ENCODE results near the gene TRAPPC2L.
A peak's percentile ranks its signal among the peaks of the same experiment; 100 is the strongest.
"Not testable (repeated sequence)": the region's sequence is repeated elsewhere in the genome, so short reads cannot be mapped to it uniquely, and the experiment has no call there.

The TRAPPC2L gene

DNA sequence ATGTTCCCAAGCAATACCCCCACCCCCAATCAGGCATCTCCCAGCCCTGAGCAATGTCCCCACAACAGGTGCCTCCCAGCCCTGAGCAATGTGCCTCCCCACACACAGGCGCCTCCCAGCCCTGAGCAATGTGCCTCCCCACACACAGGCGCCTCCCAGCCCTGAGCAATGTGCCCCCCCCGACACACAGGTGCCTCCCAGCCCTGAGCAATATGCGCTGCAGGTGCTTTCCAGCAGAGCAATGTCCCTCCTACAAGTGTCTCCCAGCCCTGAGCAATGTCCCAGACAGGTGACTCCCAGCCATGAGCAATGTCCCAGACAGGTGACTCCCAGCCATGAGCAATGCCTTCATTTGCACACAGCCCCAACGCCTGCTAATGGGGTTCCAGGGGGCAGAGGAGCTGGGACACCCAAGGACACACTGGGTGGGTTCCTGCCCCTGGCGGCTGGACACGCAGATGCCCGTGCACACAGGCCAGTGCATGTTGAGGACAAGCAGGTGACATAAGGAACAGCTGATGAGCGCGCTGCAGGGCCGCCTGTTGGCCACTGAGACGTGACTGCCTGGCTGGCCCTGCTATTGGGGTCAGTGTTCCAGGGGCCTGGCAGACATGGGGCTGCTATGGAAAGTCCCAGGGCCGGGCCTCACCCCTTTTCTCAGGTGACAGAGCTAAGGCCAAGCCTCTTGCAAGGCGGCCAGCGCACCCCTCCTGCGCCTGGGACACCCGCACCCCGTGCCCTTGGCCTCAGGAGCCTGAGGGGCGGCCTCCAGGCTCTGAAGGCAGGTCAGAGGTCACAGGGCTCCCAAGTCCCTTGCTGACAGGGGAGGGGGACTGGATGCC lies 36.4 kb downstream of the TRAPPC2L start:
- DNase-seq, result no peak

DNA sequence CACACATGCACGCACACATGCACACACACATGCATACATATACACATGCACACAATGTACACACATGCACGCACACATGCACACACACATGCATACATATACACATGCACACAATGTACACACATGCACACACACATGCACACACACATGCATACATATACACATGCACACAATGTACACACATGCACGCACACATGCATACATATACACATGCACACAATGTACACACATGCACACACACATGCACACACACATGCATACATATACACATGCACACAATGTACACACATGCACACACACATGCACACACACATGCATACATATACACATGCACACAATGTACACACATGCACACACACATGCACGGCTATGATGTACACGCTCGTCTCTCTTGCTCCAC lies 37.3 kb downstream of the TRAPPC2L start:
- not testable (repeated sequence) for DNase-seq

DNA sequence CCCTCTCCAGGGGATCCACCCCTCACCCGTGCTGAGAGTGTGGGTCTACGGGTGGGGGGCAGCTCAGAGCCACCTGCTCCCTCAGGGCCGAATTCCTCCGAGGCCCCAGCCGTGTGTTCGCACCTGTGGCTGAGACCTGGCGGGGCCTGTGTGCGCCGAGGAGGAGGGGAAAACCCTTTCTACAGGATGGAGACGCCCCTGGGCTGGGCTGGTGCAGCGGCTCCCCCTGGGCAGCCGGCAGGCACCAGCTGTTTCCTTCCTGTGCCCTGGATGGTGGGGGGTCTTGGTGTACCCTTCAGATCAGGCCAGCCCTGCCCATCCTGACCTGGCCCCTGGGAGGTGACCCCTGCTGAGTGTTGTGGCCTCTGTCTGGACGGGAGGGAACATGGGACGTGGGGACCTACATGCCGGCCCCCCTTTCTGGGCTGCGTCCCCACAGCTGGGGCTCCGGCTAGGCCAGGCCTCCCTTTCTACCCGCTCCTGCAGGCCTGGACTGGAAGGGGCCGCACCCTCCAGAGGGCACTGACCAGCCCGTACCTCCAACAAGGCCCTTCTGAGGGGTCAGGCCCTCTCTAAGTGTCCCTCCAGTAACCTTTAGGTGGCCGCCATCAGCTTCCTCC lies 37.9 kb downstream of the TRAPPC2L start:
- DNase-seq, result no peak

DNA sequence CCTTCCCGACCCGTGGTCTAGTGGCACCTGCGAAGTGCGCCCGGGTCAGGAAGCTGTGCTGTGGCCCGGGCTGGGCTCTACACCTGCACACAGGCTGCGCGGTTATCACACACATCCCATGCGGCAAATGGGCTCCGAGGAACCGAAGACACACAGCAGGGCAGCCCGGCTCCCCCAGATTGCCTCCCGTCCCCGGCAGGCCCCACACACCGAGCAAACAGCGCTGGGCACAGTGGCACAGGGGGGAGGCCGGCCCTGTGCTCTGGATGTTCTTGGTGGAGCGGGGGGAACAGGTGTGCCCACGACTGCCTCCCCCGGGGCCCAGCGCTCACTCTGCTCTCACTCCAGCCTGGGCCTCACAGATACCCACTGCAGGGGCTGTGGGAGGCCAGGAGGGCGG lies 38.4 kb downstream of the TRAPPC2L start:
- no peak for DNase-seq

DNA sequence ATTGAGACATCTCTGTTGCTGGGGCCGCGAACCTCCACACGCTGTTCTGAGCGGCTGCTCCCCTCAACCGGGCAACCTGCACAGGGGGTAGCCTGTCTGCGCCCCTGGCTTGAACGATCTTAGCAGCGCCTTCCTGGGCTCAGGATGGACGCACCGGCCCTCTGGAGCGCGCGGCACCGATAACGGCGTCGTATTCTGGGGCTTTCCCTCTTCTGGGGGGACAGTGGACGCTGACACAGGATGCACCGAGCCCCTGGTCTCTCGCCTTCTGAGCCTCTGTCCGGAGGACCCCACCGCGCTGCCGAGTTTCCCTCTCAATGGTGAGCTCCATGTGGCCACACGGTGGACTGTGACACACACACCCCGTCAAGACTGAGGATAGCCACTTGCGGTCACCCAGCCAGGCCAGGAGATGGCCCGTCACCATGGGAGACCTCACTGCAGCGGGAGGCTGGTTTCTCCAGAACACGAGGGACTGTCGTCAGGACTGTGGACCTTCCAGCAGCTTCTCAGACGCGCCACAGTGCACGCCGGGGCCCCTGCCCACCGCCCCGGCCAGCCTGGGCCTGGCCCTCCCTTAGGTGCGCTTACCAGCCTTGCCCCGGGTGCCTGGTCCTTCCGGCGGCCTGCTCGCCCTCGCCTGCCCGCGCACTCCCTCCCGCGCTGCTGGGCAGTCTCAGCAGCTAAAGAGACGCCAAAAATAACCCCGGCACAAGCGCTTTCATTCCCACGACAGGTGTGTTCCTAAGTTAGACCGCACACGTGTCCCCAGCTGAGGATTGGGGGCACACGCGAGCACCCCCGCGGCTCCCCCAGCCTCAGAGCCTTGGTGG lies 39.5 kb downstream of the TRAPPC2L start:
- DNase-seq, result no peak

DNA sequence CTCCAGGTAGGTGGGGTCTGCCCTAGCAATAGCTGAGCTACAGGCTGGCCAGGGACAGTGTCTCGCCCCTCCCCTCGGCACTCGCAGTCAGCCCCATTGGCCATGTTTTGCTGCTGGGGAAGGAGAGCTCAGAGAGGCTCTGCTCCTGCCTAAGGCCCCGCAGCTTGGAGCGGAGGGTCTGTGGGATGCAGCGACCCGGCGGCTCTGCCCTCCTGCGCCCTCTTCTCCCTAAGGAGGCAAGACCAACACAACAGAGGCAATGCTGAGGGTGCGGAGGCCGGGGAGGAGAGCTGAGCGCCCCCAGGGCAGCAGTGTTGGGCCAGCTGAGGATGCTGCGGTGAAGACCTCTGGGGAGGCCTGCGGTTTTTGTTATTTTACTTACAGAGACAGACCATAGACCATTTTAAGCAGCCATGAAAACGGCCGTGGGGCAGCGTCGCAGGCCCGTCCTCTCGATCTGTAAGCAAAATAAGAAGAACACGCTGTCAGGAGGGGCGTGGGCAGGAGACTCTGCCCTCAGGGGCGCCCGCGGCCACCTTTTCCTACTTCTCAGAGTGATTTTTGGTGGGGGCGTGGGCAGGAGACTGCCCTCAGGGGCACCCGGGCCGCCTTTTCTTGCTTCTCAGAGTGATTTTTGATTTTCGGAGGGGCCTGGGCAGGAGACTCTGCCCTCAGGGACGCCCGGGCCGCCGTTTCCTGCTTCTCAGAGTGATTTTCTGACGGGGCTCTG lies 40.9 kb downstream of the TRAPPC2L start:
- no peak for DNase-seq

DNA sequence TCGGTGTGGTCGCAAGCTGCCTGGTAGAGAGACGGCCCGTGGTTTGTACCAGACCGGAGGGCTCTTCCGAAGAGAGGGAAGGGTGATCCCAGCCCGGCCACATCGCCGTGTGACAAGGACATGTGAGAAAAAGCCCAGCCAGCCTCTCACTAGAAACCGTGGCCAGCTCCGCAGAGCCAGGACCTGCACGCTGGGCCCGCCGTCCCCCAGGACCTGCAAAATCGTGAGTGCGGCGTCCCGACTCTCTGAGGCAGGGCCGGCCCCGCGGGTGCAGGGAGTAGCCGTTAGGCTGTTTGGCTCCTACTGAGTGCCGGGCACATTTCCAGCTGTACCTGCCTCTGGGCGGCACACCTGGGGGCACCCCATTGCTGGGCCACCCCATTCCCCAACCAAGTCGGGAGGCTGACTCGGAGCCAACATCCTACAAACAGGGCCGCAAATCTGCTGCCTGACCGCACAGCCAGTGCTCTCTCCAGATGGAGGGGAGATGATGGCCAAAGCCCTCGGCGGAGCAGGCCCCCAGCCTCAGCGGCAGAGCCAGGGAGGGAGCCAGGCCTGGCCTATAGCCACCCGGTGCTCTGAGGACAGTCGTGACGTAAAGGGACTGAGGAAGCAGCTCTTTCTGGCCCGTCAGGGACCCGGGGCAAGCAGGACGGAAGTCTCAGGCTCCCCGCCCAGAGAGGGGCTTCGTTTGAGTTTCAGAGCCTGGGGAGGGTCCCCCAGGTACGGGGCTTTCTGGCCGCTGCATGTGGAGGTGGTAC lies 43.2 kb downstream of the TRAPPC2L start:
- no peak for DNase-seq

DNA sequence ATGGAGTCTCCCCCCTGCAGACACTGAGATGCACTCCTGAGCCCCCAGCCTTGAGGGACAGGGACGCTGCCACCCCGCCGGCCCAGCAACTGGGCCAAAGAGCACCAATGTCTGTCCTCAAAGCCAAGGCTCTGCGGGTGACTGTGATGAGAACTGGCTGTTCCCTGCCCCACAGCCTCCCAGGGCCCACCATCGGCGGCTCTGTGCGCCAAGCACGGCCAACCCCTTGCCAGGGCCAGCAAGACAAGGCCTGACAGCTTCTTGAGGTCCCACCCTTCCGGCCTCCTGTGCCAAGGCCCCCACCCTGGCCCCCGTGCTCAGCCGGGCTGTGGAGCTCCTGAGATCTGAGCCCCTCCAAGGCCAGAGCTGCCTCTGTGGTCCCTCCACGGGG lies 43.7 kb downstream of the TRAPPC2L start:
- DNase-seq, result no peak

DNA sequence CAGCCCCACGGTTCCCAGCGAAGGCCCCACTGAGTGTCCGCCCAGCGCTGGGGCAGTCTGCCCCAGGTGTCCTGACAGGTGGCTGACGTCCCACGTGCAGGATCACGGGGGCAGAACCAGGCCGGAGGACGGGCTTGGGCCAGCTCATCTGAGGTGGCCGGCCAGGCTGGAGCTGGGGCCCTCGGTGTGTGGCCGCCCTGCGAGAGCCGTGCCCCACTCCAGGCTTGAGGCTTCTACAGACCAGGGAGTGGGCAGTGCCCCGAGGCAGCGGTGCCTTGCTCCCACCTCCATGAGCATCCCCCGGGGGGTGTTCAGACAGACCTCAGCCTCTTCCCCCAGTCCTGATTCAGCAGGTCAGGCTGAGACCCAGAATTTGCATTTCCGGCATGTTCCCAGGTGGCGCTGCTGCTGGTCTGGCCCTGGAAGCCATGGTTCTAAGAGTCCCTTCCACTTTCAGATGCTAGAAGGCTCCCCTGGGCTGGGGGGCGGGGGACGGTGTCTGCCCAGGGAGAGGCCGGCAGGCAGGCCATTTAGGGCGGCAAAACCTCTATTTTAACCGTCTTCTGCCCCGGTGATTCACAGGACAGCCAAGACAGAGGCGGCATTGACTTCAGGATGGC lies 44.9 kb downstream of the TRAPPC2L start:
- no peak for DNase-seq

DNA sequence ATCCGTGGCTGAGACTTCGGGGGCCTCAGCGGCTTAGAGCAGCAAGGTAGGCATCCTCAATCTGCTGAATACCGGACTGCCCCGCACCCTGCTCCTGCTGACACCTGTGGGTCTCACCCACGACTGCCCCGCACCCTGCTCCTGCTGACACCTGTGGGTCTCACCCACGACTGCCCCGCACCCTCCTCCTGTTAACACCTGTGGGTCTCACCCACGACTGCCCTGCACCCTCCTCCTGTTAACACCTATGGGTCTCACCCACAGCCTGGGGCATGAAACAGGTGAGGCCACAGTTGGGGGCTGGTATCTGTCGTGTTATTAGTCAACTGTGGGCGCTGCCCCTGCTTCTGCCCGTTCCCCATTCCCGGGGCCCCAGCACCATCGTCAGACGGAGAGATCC lies 45.8 kb downstream of the TRAPPC2L start:
- DNase-seq, result no peak

DNA sequence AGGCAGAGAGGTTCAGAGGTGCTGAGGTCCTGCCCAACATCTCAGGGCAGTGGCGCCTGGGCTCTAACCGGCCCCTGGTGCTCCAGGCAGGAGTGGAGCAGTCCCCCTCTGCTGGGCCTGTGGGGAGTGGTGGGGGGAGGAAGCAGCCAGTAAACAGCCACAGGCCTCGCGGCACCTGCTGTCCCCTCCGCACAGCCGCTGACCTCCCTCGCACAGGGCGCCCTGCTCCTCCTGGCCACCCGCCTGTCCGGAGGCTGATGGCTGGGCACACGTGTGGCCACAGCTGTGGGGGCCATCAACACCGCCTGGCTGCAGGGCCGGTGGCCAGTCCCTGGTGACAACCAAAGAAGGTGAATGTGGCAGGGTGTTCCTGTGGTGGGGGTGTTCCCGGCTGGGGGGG lies 46.3 kb downstream of the TRAPPC2L start:
- DNase-seq, result no peak

DNA sequence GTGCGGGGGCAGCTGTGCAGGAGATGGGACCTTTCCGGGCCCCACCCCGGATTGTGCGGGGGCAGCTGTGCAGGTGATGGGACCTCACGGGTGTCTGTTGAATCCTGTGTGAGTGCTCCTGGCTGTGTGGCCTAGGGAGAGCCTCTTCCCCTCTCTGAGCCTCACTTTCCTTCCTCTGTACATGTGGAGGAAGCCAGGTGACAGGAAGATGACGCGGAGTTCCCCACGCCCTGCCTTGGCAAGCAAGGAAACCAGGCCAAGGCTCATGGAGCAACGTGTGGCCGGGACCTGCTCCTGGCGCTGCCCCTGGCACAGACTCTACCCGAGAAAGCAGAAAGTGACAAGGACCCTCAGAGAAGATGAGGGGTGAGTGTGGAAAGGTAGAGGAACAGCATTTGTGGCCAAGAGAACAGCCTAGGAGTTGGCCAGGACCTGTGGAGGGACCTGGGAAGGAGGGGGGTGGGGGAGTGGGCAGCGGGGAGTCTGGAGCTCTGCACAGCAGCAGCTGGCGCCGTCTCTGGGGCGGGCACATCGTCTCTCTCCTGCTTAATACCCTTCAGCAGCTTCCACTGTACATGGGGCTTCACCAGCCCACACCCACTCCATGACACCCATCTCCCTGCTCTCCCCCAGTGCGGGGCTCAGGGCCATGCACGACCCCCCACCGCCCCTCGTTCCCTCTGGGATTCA lies 47.9 kb downstream of the TRAPPC2L start:
- DNase-seq, result no peak

DNA sequence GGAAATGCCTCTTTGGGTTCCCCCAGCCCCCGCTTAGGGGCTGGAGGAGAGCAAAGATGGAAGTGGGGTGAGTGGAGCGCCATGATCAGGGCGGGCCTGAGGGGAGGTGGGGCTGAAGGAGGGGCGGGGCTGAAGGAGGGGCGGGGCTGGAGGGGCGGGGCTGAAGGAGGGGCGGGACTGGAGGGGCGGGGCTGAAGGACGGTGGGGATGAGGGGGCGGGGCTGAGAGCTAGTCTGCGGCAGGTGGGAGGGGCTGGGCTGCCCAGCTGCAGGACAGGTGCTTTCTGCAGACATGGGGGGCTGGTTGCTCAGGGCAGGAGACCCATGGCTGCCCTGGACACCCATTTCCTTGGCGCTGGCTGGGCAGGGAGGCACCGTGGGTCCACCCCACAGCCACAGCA lies 48.6 kb downstream of the TRAPPC2L start:
- DNase-seq, result peak; percentile 12

DNA sequence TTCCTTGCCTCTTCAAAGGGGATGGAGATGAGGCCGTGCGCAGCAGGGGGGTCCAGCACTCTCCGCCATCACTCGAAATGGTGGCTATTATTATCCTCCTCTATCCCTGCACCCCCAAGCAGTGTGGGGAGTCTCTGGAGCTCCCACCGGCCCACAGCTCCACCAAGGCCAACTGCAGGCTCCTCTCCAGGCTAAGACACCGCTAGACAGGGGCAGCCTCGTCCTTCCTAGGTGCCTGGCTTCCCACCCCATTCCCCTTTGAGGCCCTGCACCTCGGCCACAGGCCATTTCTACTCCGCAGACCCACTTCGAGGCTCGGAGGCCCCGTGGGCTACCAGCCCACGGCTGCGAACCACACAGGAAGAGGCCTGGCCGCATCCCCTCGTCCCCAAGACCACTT lies 49.1 kb downstream of the TRAPPC2L start:
- DNase-seq, result no peak

DNA sequence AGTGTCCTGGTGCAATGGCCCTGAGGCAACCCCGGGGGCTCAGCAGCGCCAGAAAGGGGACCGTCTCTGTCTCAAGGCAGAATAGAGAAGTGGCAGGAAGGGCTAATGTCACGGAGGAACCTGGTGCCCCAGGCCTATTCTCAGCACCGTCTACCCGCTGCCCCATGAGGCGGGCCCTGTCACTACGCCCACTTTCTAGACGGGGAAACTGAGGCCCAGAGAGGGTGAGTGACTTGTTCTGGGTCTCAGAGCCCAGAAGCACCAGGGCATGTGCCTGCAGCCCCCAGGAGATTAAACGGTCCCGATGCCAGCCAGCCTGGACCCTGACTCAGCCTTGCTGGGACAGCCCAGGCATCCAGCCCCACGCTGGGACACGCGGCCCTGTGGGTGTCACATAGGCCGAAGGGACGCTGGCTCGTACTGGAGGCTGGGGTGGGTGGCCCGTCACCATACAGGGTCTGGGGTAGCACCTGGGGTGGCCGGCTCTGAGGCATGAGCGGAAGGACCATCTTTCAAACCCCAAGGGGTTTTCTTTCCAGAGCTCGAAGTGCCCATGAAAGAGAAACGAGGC lies 49.7 kb downstream of the TRAPPC2L start:
- DNase-seq, result no peak

DNA sequence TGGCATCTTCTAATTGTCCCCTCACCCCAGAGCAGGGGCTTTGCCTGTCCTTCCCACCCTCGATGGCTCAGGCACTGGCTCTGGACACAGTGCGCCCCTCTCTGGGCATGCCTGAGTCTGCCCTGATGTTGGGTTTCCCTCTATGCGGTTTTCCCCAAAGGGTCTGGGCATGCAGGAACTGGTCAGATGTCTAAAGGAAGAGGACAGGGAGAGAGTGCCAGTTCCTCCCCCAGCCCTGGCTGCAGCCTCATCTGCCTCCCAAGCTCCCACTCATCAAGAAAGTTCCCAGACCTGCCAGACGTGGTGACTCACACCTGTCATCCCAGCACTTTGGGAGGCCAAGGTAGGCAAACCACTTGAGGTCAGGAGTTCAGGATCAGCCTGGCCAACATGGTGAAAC lies 50.8 kb downstream of the TRAPPC2L start:
- no peak for DNase-seq

DNA sequence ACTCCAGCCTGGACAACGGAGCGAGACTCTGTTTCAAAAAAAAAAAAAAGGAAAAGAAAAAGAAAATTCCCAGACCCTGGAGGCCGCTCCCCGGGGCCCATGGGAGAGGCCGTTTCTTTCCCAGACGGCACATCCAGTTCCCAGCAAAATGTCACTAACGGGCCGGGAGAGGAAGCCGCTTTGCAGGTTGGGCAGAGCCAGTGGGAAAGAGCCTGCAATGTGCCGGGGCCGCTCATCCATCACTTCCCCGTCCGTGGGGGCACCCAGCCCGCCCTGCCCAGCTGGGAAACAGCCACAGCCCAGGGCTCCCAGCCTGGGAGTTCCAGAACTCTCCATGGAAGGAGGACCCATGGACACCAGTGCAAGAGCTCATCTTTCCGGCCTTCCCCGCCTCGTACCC lies 51.4 kb downstream of the TRAPPC2L start:
- DNase-seq, result no peak

DNA sequence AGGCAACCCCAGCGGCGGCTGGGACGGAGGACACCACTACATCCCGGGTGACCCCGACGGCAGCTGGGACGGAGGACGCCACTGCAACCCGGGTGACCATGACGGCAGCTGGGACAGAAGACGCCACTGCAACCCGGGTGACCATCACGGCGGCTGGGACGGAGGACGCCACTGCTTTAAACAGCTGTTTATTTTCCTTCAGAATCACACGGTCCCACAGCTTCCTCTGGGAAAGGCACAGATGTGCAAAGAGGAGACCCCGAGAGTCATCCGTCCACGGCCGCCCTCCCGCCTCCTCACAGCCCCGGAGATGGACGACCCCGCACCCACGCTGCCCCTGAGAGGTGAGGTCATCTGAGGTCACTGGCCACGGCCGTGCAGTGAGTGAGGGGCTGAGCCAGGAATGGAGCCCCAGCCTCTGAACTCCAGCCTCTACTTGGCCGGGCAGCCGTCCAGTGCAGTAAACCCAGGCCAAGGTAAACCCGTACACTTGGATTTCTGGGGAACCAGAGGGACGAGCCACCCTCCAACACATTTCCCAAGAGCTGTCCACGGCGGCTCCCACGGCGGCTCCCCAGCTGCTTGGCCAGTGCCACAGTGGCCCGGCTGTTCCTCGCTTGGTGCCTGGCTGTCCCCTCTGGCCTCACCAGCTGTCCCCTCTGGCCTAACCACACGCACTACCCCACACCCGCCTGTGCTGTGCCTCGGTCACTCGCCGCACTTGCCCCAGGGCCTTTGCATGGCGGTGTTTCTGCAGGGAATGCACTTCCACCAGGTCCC lies 52.7 kb downstream of the TRAPPC2L start:
- DNase-seq, result no peak

DNA sequence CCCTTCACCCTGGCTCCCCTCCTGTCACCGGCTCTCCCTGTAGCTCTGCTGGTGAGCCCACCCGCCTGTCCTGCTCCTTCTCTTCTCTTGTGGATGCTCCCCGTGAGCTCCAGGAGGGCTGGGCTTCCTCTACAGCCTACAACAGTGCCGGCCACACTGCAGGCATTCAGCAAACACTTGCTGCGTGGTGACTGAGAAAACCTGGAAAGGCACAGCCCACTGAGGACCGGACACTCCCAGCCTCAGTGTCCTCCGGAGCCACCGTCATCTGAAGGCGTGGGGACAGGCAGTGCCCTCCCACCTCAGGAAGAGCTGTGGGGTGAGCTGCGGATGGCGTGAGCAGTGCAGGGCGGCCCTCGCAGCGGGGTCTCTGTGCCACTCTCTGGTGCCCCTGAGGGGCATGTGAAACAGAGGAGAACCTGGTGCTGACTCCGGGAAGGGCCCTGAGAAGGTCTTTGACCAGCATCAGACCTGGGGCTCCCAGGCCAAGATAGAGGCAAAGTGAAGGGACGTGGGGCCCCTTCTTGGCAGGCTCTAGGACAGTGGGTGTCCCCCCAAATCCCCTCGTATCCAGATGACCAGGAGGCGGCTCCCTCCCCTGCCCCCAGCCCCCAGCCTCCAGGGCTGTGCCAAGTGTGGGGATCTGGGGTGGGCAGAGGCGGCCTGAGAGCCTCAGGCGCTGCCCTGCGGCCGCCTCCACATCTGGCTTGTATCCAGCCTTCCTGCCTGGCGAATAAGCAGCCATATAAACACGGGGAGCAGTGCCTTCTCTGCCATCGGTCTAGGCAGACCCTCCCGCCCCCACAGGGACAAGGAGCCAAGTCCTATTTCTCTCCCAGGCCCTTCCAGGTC lies 53.6 kb downstream of the TRAPPC2L start:
- DNase-seq, result no peak

Measured in NCI-H146 (cell line).